Hepatocyte (in vitro differentiated cells): ENCODE data around the gene TEX11.

Source experiments
- EZH2 ChIP-seq: fragments of 200-600 bp; sonication (generic); IDR thresholded peaks from 2 replicates; pipeline ENCODE4 v1.6.1; 2016; ENCODE audit warnings: antibody characterized with exemption, mild to moderate bottlenecking, borderline replicate concordance
- EZH2phosphoT487 ChIP-seq: fragments of 200-600 bp; sonication (generic); IDR thresholded peaks from one replicate; pipeline ENCODE4 v1.6.1; 2018; ENCODE audit warnings: antibody characterized with exemption, mild to moderate bottlenecking, low read depth, moderate library complexity; ENCODE audit not compliant: unreplicated experiment, severe bottlenecking
- TF ChIP-seq, protein P1 (sequence below): fragments of 200-600 bp; sonication (generic); IDR thresholded peaks from 2 replicates; pipeline ENCODE4 v1.5.1; 2016; ENCODE audit warnings: antibody characterized with exemption, mild to moderate bottlenecking; ENCODE audit not compliant: poor library complexity

- no peak for TF ChIP-seq EZH2
- TF ChIP-seq, protein P1, sequence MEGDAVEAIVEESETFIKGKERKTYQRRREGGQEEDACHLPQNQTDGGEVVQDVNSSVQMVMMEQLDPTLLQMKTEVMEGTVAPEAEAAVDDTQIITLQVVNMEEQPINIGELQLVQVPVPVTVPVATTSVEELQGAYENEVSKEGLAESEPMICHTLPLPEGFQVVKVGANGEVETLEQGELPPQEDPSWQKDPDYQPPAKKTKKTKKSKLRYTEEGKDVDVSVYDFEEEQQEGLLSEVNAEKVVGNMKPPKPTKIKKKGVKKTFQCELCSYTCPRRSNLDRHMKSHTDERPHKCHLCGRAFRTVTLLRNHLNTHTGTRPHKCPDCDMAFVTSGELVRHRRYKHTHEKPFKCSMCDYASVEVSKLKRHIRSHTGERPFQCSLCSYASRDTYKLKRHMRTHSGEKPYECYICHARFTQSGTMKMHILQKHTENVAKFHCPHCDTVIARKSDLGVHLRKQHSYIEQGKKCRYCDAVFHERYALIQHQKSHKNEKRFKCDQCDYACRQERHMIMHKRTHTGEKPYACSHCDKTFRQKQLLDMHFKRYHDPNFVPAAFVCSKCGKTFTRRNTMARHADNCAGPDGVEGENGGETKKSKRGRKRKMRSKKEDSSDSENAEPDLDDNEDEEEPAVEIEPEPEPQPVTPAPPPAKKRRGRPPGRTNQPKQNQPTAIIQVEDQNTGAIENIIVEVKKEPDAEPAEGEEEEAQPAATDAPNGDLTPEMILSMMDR, result no peak
- TF ChIP-seq EZH2phosphoT487, result no peak
These were observed 286.8 kb downstream of the TEX11 start for GRCh38 chrX:70621743-70622142.
